HepG2 (cell line): ENCODE results near the gene SLC22A23. TPM values are rescaled to one million over a fixed set of nuclear protein-coding genes. Genes with fewer than 3 reads are reported as not detected.
A peak's percentile ranks its signal among the peaks of the same experiment; 100 is the strongest.

Source experiments
- ATF4 ChIP-seq, 2 experiments: fragments of 450-650 bp in 1 of 2; sonication (generic) in 1 of 2; formaldehyde crosslinking; IDR thresholded peaks; 2 replicates each; pipeline versions ENCODE4 v1.5.0 to v1.8.0; 2020 to 2022; ENCODE audit warnings: mild to moderate bottlenecking in 1 of 2, missing genetic modification reagents in 1 of 2
- HDAC2 ChIP-seq: sonication (generic); formaldehyde crosslinking; IDR thresholded peaks from 2 replicates; pipeline ENCODE4 v1.4.0; 2020; ENCODE audit warnings: missing genetic modification reagents
- MAZ ChIP-seq, 2 experiments: sonication (generic) in 1 of 2; formaldehyde crosslinking in 1 of 2; IDR thresholded peaks; 2 replicates each; pipeline versions ENCODE4 v1.5.0 to v1.6.1; 2012 to 2020; ENCODE audit warnings: low read depth in 2 of 2, mild to moderate bottlenecking in 2 of 2, borderline replicate concordance in 1 of 2, improper control_type of control experiment in 1 of 2, low read length in 1 of 2, missing genetic modification reagents in 1 of 2, moderate library complexity in 1 of 2
- MEIS1 ChIP-seq: sonication (generic); formaldehyde crosslinking; IDR thresholded peaks from 2 replicates; pipeline ENCODE4 v1.9.0; 2021; ENCODE audit warnings: mild to moderate bottlenecking, missing genetic modification reagents, moderate library complexity, borderline replicate concordance
- SALL1 ChIP-seq: sonication (generic); formaldehyde crosslinking; IDR thresholded peaks from 2 replicates; pipeline ENCODE4 v1.8.0; 2022; ENCODE audit warnings: mild to moderate bottlenecking, missing genetic modification reagents
- TEAD3 ChIP-seq: optimal IDR thresholded peaks from 2 replicates; pipeline ENCODE3; 2016; ENCODE audit warnings: borderline replicate concordance
- ZBED4 ChIP-seq: sonication (generic); formaldehyde crosslinking; IDR thresholded peaks from 2 replicates; pipeline ENCODE4 v1.4.0; 2020; ENCODE audit warnings: missing genetic modification reagents, borderline replicate concordance
- ZFP1 ChIP-seq: IDR thresholded peaks from 2 replicates; pipeline ENCODE4 v1.6.1; 2016
- ZFX ChIP-seq: sonication (generic); formaldehyde crosslinking; IDR thresholded peaks from 2 replicates; pipeline ENCODE4 v1.4.0; 2020; ENCODE audit warnings: mild to moderate bottlenecking, low read depth, missing genetic modification reagents, moderate library complexity
- ZNF318 ChIP-seq: sonication (generic); formaldehyde crosslinking; IDR thresholded peaks from 2 replicates; pipeline ENCODE4 v1.4.0; 2020; ENCODE audit warnings: mild to moderate bottlenecking, missing genetic modification reagents
- polyA plus RNA-seq, 8 experiments: library from polyadenylated mRNA; depleted of rRNA in 3 of 8; stranded (reverse) in 7 of 8; unstranded in 1 of 8; fragments of >200 nt; fragmentation: Illumina TruSeq in 4 of 8; extraction: Trizol in 4 of 8; gene quantifications; 2 replicates each; pipeline versions ENCODE4 v1.2.1 to v1.2.3, GENCODE V29; 2011 to 2016; ENCODE audit warnings: low read depth in 4 of 8, missing spikeins in 1 of 8, mixed read lengths in 1 of 8; ENCODE audit not compliant: insufficient read depth in 1 of 8
- total RNA-seq, 5 experiments: library from RNA; depleted of rRNA; stranded (reverse); fragments of >200 nt; fragmentation: Illumina TruSeq; extraction: Trizol; gene quantifications; 2 replicates each; pipeline ENCODE4 v1.2.3, GENCODE V29; 2016; ENCODE audit warnings: low read depth in 1 of 5

Gene SLC22A23
- total and polyA plus RNA-seq, 2 of the 13 experiments (the other 11 are each of a cell fraction or from before 2014, with no cell fraction given) = 11.8 to 17.5 TPM

- TF ChIP-seq ZNF318 (CRISPR knock-in tag) = no peak
- no peak for TF ChIP-seq HDAC2
- TF ChIP-seq ZBED4 = 0 out of 2 replicates have a peak, but pooled peaks have one; percentile 29
- peak; percentile 92; the same call in 1 of the 2 replicates for TF ChIP-seq ZFP1 (CRISPR knock-in tag)
- peak; percentile 46 for TF ChIP-seq TEAD3 (CRISPR knock-in tag)
- TF ChIP-seq ATF4 (CRISPR knock-in tag; IDR thresholded peaks at IDR 0.05) = no peak
- peak; percentile 59 for TF ChIP-seq ZFX (CRISPR knock-in tag)
- TF ChIP-seq MEIS1 (CRISPR knock-in tag) = peak; percentile 63; the same call in 1 of the 2 replicates
- peak; percentile 23; the same call in 1 of the 2 replicates for TF ChIP-seq SALL1
- TF ChIP-seq MAZ (IDR thresholded peaks at IDR 0.05; ENCODE audit: borderline replicate concordance, low read depth, low read length) = no peak; the same call in 1 of the 2 replicates
- 0 out of 2 replicates have a peak, but pooled peaks have one; percentile 38 for TF ChIP-seq MAZ (CRISPR knock-in tag; IDR thresholded peaks at IDR 0.05; ENCODE audit: low read depth)
Measured at GRCh38 chr6:3355358-3356055, 101.3 kb downstream of the SLC22A23 start (continued).
